Thyroid gland (tissue), 4 donors: ENCODE measurements around the gene SUN1. TPM values are rescaled to one million over a fixed set of nuclear protein-coding genes. Genes with fewer than 3 reads are reported as not detected.

Experiments used
- DNase-seq, 2 donors: peaks; one replicate each; pipeline ENCODE4 v3.0.0-alpha.2; 2019
- H3K27ac ChIP-seq, 3 donors: fragments of 200-600 bp; sonication (generic); 1 replicate in 2 of 3; 2 replicates in 1 of 3; pipeline ENCODE4 v1.5.1; 2016 to 2019; ENCODE audit warnings: mild to moderate bottlenecking in 1 of 3, moderate library complexity in 1 of 3
- H3K27me3 ChIP-seq: fragments of 200-600 bp; sonication (generic); one replicate; pipeline ENCODE4 v1.5.1; 2019
- H3K36me3 ChIP-seq, 2 donors: fragments of 200-600 bp; sonication (generic); one replicate each; pipeline ENCODE4 v1.5.1; 2016 to 2019
- H3K4me1 ChIP-seq, 2 donors: fragments of 200-600 bp; sonication (generic); one replicate each; pipeline ENCODE4 v1.5.1; 2017 to 2019
- H3K4me3 ChIP-seq, 3 donors: fragments of 200-600 bp; sonication (generic); replicated peaks in 1 of 3; 1 replicate in 2 of 3; 2 replicates in 1 of 3; pipeline ENCODE4 v1.5.1; 2016; ENCODE audit warnings: mild to moderate bottlenecking in 1 of 3
- H3K9me3 ChIP-seq: fragments of 200-600 bp; sonication (generic); one replicate; pipeline ENCODE4 v1.5.1; 2017
- CTCF ChIP-seq, 6 experiments: fragments of 200-600 bp in 3 of 6; fragments of 450-650 bp in 3 of 6; sonication (generic) in 3 of 6; IDR thresholded peaks; one replicate each; pipeline ENCODE4 v1.5.1; 2016 to 2019; ENCODE audit warnings: antibody characterized with exemption in 6 of 6, mild to moderate bottlenecking in 2 of 6, inconsistent platforms in 1 of 6, moderate library complexity in 1 of 6
- POLR2A ChIP-seq, 2 donors: fragments of 450-650 bp; IDR thresholded peaks; one replicate each; pipeline ENCODE4 v1.6.1; 2017; ENCODE audit warnings: antibody characterized with exemption in 2 of 2, mild to moderate bottlenecking in 2 of 2, moderate library complexity in 1 of 2
- WGBS, 2 donors: methylation state at CpG; one replicate each; pipeline ENCODE4 v1.1.5; 2017; 5-methylcytosine and 5-hydroxymethylcytosine counted together
- intact Hi-C: fragments of 100-400 bp; cut with DNase I; formaldehyde crosslinking; loops from one replicate; pipeline ENCODE4 v1.15.1; 2023
- total RNA-seq, 4 donors: library from RNA; depleted of rRNA; stranded (reverse); fragments of >200 nt; gene quantifications; one replicate each; pipeline ENCODE4 v1.2.3, GENCODE V29; 2016

Gene SUN1
- total RNA-seq, 4 donors from 2014 or later, result 146 to 260 (median 186) TPM

- peaks cover 8 to 13% of the 10 kb centered on the region in 2 donors for H3K36me3 ChIP-seq
- peak overlapping the region in 2 of 3 donors; percentile 24 to 40 for H3K27ac ChIP-seq
- H3K4me1 ChIP-seq, result peaks cover 13 to 23% of the 10 kb centered on the region in 2 donors
- peak; percentile 88 to 89 for DNase-seq
- intact Hi-C loops, result loop anchor here (2.0 to 5.0 kb wide), 2 partner anchors 87 to 551 kb away; no protein-coding TSS in a partner anchor
- no peak overlapping the region for H3K4me3 ChIP-seq
- WGBS, 2 donors, result 32 to 37% methylated on average over 13 to 18 of the region's 18 CpGs
- no peaks in the 10 kb centered on the region for H3K9me3 ChIP-seq
- no peaks in the 10 kb centered on the region for H3K27me3 ChIP-seq
- peak; percentile 83 to 98 (median 94) for TF ChIP-seq CTCF (IDR thresholded peaks at IDR 0.05)
- no peak for TF ChIP-seq POLR2A (IDR thresholded peaks at IDR 0.05)
Measured at GRCh38 chr7:873367-874002, 41.2 kb downstream of the SUN1 start.

- Histone ChIP-seq H3K4me3 (no peak overlapping the region), H3K27ac (peak overlapping the region in 1 of 3 donors; percentile 24), H3K27me3 (no peaks in the 10 kb centered on the region), H3K36me3 (peaks cover 7 to 12% of the 10 kb centered on the region in 2 donors), H3K9me3 (no peaks in the 10 kb centered on the region), H3K4me1 (peaks cover 13 to 30% of the 10 kb centered on the region in 2 donors)
- intact Hi-C loops, result loop anchor here (2.0 to 5.0 kb wide), 2 partner anchors 87 to 552 kb away; no protein-coding TSS in a partner anchor
- no peak for DNase-seq
- TF ChIP-seq POLR2A (IDR thresholded peaks at IDR 0.05), result no peak
- no peak for TF ChIP-seq CTCF (IDR thresholded peaks at IDR 0.05)
- 90 to 94% methylated on average over 9 of the region's 9 CpGs for WGBS, 2 donors
Measured at GRCh38 chr7:874031-874749, 41.9 kb downstream of the SUN1 start.

DNA sequence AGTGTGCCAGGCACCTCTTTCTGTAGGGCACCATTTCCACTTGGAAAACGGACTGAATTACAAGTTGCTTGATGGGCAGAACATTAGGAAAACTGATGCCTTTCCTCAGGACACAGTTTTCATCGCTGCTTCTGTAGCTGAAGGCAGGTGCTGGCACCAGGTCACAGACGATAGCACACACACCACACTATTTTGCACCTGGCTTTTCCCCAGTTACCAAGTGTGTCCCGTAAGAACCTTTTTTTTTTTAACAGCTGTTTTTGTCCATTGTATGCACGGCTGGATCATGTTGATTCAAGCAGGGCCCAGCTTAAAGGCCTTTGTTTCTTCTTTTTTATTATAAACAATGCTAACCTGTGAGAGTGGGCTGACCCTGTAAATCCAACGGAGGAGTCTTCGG is 42.8 kb downstream of the SUN1 start:
- peaks cover 13 to 31% of the 10 kb centered on the region in 2 donors for H3K4me1 ChIP-seq
- 75 to 81% methylated on average over 7 of the region's 7 CpGs for WGBS, 2 donors
- H3K36me3 ChIP-seq, result peaks cover 2 to 4% of the 10 kb centered on the region in 2 donors
- TF ChIP-seq POLR2A (IDR thresholded peaks at IDR 0.05) (no peak), CTCF (IDR thresholded peaks at IDR 0.05) (no peak)
- no peak for DNase-seq
- intact Hi-C loops, result loop anchor here (2.0 kb wide), 1 partner anchor 88 kb away; no protein-coding TSS in a partner anchor
- no peaks in the 10 kb centered on the region for H3K9me3 ChIP-seq
- no peaks in the 10 kb centered on the region for H3K27me3 ChIP-seq
- H3K27ac ChIP-seq, result peak overlapping the region in 2 of 3 donors; percentile 43 to 70
- no peak overlapping the region for H3K4me3 ChIP-seq

- Histone ChIP-seq H3K4me3 (peak overlapping the region in 1 of 3 donors; percentile 34), H3K36me3 (peaks cover 0 to under 1% of the 10 kb centered on the region in 2 donors), H3K4me1 (peaks cover 13 to 31% of the 10 kb centered on the region in 2 donors), H3K27ac (peak overlapping the region; percentile 43 to 87 (median 70)), H3K9me3 (no peaks in the 10 kb centered on the region), H3K27me3 (no peaks in the 10 kb centered on the region)
- intact Hi-C loops, result loop anchor here (2.0 kb wide), 1 partner anchor 89 kb away; no protein-coding TSS in a partner anchor
- WGBS, 2 donors, result 76 to 81% methylated on average over 21 to 27 of the region's 27 CpGs
- DNase-seq, result no peak
- TF ChIP-seq POLR2A (IDR thresholded peaks at IDR 0.05) (no peak), CTCF (IDR thresholded peaks at IDR 0.05) (no peak)
Measured at GRCh38 chr7:875476-876076, 43.3 kb downstream of the SUN1 start.
